HG03469 (cell line): ENCODE data around the gene PACC1.
"Not testable (repeated sequence)": the region's sequence is repeated elsewhere in the genome, so short reads cannot be mapped to it uniquely, and the experiment has no call there.

Source experiments
- ATAC-seq: cut with Tn5 transposase; IDR thresholded peaks from one replicate; pipeline ENCODE4 v1.9.1; 2021; ENCODE audit warnings: mild to moderate bottlenecking, moderate library complexity, moderate number of reproducible peaks; ENCODE audit not compliant: unreplicated experiment

The PACC1 gene

GRCh38 chr1:212397171-212397570 is 17.5 kb downstream of the PACC1 start:
- ATAC-seq: no peak

GRCh38 chr1:212396638-212397037 is 18.0 kb downstream of the PACC1 start:
- no peak for ATAC-seq

- ATAC-seq: not testable (repeated sequence)
These were observed 18.8 kb downstream of the PACC1 start for GRCh38 chr1:212395678-212396437.

GRCh38 chr1:212388985-212389716 is 25.5 kb downstream of the PACC1 start:
- no peak for ATAC-seq

GRCh38 chr1:212386029-212386428 is 28.7 kb downstream of the PACC1 start:
- ATAC-seq: no peak

GRCh38 chr1:212381397-212382035 is 33.2 kb downstream of the PACC1 start:
- ATAC-seq: no peak

- ATAC-seq: no peak
These were observed 35.3 kb downstream of the PACC1 start for GRCh38 chr1:212379366-212379765.

- ATAC-seq: no peak
These were observed 37.0 kb downstream of the PACC1 start for GRCh38 chr1:212377644-212378043.

GRCh38 chr1:212375986-212376385 is 38.7 kb downstream of the PACC1 start:
- no peak for ATAC-seq

GRCh38 chr1:212368073-212368484 is 46.6 kb downstream of the PACC1 start:
- ATAC-seq: no peak

- no peak for ATAC-seq
These were observed 47.1 kb downstream of the PACC1 start for GRCh38 chr1:212367474-212368072.

GRCh38 chr1:212366901-212367300 is 47.8 kb downstream of the PACC1 start:
- no peak for ATAC-seq

- ATAC-seq: no peak
These were observed 49.7 kb downstream of the PACC1 start for GRCh38 chr1:212364985-212365384.

- no peak for ATAC-seq
These were observed 54.7 kb downstream of the PACC1 start for GRCh38 chr1:212359794-212360479.

- no peak for ATAC-seq
These were observed 59.3 kb downstream of the PACC1 start for GRCh38 chr1:212355230-212355969.

GRCh38 chr1:212354464-212354863 is 60.2 kb downstream of the PACC1 start:
- no peak for ATAC-seq

- ATAC-seq: no peak
These were observed 61.5 kb downstream of the PACC1 start for GRCh38 chr1:212353181-212353580.

- no peak for ATAC-seq
These were observed 62.9 kb downstream of the PACC1 start for GRCh38 chr1:212351588-212352362.

- no peak for ATAC-seq
These were observed 68.1 kb downstream of the PACC1 start for GRCh38 chr1:212346601-212347000.
